PFSK-1 (cell line): Measurements from ENCODE around the gene MPND.

Source experiments
- POLR2AphosphoS5 ChIP-seq: IDR thresholded peaks from 2 replicates; pipeline ENCODE4 v1.6.1; 2012; ENCODE audit warnings: low read depth, mild to moderate bottlenecking, control low read depth, low read length, moderate library complexity
- REST ChIP-seq, 2 experiments: IDR thresholded peaks; 2 replicates each; pipeline versions ENCODE4 v1.6.1 to v1.8.0; 2011 to 2012; ENCODE audit warnings: low read depth in 2 of 2, low read length in 2 of 2, control low read depth in 1 of 2, inconsistent platforms in 1 of 2, mild to moderate bottlenecking in 1 of 2, moderate library complexity in 1 of 2; ENCODE audit not compliant: insufficient read depth in 1 of 2
- SIN3A ChIP-seq: IDR thresholded peaks from 2 replicates; pipeline ENCODE4 v1.6.1; 2012; ENCODE audit warnings: mild to moderate bottlenecking, low read length, moderate library complexity, borderline replicate concordance; ENCODE audit not compliant: insufficient read depth
- TAF1 ChIP-seq: IDR thresholded peaks from 2 replicates; pipeline ENCODE4 v1.6.1; 2012; ENCODE audit warnings: low read length, control low read depth, borderline replicate concordance; ENCODE audit not compliant: insufficient read depth

DNA sequence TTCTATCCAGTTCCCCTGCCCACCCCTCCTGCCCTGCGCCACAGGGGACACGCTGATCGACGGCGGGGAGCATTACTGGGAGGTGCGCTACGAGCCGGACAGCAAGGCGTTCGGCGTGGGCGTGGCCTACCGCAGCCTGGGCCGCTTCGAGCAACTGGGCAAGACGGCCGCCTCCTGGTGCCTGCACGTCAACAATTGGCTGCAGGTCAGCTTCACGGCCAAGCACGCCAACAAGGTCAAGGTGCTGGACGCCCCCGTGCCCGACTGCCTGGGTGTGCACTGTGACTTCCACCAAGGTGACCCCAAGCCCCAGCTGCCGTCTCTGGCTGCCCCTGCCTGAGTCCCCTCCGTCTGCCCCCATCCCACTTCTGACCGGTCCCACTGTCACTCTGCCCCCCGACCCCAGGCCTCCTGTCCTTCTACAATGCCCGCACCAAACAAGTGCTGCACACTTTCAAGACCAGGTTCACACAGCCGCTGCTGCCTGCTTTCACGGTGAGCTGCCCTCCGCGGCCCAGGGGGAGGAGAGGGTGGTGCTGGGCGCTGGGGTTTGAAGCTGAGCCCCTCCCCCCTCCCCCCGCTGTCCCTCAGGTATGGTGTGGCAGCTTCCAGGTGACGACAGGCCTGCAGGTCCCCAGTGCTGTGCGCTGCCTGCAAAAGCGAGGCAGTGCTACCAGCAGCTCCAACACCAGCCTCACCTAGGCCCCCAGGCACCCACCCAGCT, 20.3 kb upstream of the MPND start:
- TF ChIP-seq SIN3A (no peak), POLR2AphosphoS5 (no peak), TAF1 (no peak), REST (IDR thresholded peaks at IDR 0.05; ENCODE audit: insufficient read depth in 1 of 2, low read depth in 2 of 2, low read length in 2 of 2) (no peak)
